ENCODE results near the gene NSFL1C. TPM values are rescaled to one million over a fixed set of nuclear protein-coding genes. Genes with fewer than 3 reads are reported as not detected.

The NSFL1C gene
- polyA plus RNA-seq, 1 of the 3 experiments (the other 2 are of a cell fraction) = 45.9 TPM

DNA sequence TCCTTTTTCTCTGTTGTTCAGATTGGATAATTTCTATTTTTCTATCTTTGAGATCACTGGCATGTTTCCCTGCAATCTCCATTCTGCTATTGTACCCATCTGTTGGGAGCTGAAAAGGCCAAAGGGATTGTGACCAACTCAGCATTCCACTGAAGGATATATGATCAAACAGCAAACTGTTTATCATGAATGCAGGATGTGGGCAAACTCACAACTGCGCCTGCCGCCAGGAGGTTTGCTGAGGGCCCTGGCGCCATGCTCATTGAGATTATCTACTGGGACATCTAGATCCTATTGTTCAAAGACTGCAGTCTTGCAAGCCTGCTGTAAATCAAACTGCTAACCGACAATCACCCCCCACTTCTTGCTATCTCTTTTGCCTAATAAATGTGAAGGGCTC lies 69.9 kb downstream of the NSFL1C start (continued):
- no peak for TF ChIP-seq NRF1 (IDR thresholded peaks at IDR 0.05; ENCODE audit: low read depth, low read length)
- TF ChIP-seq FOXM1 (IDR thresholded peaks at IDR 0.05; ENCODE audit: low read depth) = no peak
- no peak for TF ChIP-seq NFIC (IDR thresholded peaks at IDR 0.05; ENCODE audit: borderline replicate concordance)
- TF ChIP-seq ELF1 (IDR thresholded peaks at IDR 0.05) = no peak
- TF ChIP-seq, protein P1, sequence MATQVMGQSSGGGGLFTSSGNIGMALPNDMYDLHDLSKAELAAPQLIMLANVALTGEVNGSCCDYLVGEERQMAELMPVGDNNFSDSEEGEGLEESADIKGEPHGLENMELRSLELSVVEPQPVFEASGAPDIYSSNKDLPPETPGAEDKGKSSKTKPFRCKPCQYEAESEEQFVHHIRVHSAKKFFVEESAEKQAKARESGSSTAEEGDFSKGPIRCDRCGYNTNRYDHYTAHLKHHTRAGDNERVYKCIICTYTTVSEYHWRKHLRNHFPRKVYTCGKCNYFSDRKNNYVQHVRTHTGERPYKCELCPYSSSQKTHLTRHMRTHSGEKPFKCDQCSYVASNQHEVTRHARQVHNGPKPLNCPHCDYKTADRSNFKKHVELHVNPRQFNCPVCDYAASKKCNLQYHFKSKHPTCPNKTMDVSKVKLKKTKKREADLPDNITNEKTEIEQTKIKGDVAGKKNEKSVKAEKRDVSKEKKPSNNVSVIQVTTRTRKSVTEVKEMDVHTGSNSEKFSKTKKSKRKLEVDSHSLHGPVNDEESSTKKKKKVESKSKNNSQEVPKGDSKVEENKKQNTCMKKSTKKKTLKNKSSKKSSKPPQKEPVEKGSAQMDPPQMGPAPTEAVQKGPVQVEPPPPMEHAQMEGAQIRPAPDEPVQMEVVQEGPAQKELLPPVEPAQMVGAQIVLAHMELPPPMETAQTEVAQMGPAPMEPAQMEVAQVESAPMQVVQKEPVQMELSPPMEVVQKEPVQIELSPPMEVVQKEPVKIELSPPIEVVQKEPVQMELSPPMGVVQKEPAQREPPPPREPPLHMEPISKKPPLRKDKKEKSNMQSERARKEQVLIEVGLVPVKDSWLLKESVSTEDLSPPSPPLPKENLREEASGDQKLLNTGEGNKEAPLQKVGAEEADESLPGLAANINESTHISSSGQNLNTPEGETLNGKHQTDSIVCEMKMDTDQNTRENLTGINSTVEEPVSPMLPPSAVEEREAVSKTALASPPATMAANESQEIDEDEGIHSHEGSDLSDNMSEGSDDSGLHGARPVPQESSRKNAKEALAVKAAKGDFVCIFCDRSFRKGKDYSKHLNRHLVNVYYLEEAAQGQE (IDR thresholded peaks at IDR 0.05; ENCODE audit: low read depth, low read length) = no peak
- TF ChIP-seq YY1 (IDR thresholded peaks at IDR 0.05; ENCODE audit: low read depth) = no peak
- TF ChIP-seq, protein P2, sequence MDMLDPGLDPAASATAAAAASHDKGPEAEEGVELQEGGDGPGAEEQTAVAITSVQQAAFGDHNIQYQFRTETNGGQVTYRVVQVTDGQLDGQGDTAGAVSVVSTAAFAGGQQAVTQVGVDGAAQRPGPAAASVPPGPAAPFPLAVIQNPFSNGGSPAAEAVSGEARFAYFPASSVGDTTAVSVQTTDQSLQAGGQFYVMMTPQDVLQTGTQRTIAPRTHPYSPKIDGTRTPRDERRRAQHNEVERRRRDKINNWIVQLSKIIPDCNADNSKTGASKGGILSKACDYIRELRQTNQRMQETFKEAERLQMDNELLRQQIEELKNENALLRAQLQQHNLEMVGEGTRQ (IDR thresholded peaks at IDR 0.05; ENCODE audit: borderline replicate concordance, low read depth, low read length) = no peak
- TF ChIP-seq RXRA (IDR thresholded peaks at IDR 0.05; ENCODE audit: borderline replicate concordance, low read depth) = no peak
- no peak for TF ChIP-seq CHD2 (IDR thresholded peaks at IDR 0.05; ENCODE audit: low read length, partially characterized antibody)
- no peak for TF ChIP-seq RCOR1 (IDR thresholded peaks at IDR 0.05; ENCODE audit: low read length)
- TF ChIP-seq TCF12 (IDR thresholded peaks at IDR 0.05) = peak; percentile 16; the same call in 1 of the 2 replicates
- TF ChIP-seq JUND (IDR thresholded peaks at IDR 0.05) = no peak

DNA sequence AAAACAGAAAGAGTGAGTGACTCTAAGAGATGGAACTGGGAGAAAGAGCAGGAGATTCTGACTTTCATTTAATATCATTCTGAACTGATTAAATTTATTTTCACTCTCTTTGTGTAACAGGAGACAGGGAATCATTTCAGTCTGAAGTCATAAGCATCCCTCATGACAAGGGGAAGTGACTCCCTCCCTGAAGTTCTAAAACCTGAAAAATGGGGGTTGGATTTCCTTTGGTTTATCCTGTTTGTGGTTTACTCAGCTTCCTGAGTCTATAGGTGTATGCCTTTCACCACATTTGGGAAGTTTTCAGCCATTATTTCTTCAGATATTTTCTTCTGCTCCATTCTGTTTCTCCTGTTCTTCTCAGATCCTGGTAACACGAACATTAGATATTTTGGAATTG lies 70.4 kb downstream of the NSFL1C start:
- Histone ChIP-seq H2AFZ (ENCODE audit: low read depth) (peak overlapping the region; percentile 66; the same call in 1 of the 2 replicates), H3K4me1 (ENCODE audit: control insufficient read depth in 1 of 2, insufficient read depth in 2 of 2, low read depth in 1 of 2, low read length in 1 of 2) (peaks cover 17 to 22% of the 10 kb centered on the region in 2 experiments; a peak in 3 of 4 replicates)

More for the DNA sequence above, 70.4 kb downstream of the NSFL1C start:
- no peak overlapping the region for H3K4me3 ChIP-seq (ENCODE audit: low read depth in 2 of 2, low read length in 1 of 2)
- TF ChIP-seq, protein P3, sequence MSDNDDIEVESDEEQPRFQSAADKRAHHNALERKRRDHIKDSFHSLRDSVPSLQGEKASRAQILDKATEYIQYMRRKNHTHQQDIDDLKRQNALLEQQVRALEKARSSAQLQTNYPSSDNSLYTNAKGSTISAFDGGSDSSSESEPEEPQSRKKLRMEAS (IDR thresholded peaks at IDR 0.05; ENCODE audit: low read depth) = no peak
- no peak for TF ChIP-seq POLR2AphosphoS5 (IDR thresholded peaks at IDR 0.05; ENCODE audit: low read depth, low read length)
- TF ChIP-seq, protein P4, sequence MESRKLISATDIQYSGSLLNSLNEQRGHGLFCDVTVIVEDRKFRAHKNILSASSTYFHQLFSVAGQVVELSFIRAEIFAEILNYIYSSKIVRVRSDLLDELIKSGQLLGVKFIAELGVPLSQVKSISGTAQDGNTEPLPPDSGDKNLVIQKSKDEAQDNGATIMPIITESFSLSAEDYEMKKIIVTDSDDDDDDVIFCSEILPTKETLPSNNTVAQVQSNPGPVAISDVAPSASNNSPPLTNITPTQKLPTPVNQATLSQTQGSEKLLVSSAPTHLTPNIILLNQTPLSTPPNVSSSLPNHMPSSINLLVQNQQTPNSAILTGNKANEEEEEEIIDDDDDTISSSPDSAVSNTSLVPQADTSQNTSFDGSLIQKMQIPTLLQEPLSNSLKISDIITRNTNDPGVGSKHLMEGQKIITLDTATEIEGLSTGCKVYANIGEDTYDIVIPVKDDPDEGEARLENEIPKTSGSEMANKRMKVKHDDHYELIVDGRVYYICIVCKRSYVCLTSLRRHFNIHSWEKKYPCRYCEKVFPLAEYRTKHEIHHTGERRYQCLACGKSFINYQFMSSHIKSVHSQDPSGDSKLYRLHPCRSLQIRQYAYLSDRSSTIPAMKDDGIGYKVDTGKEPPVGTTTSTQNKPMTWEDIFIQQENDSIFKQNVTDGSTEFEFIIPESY (IDR thresholded peaks at IDR 0.05; ENCODE audit: borderline replicate concordance, low read depth) = no peak
- TF ChIP-seq, protein P2 (IDR thresholded peaks at IDR 0.05; ENCODE audit: borderline replicate concordance, low read depth, low read length) = no peak
- TF ChIP-seq ELF1 (IDR thresholded peaks at IDR 0.05) = no peak
- no peak for TF ChIP-seq RCOR1 (IDR thresholded peaks at IDR 0.05; ENCODE audit: low read length)
- no peak for TF ChIP-seq RXRA (IDR thresholded peaks at IDR 0.05; ENCODE audit: borderline replicate concordance, low read depth)
- TF ChIP-seq MXI1 (IDR thresholded peaks at IDR 0.05; ENCODE audit: low read depth, low read length) = no peak
- TF ChIP-seq TEAD4 (IDR thresholded peaks at IDR 0.05; ENCODE audit: borderline replicate concordance, insufficient read depth) = no peak
- TF ChIP-seq, protein P5, sequence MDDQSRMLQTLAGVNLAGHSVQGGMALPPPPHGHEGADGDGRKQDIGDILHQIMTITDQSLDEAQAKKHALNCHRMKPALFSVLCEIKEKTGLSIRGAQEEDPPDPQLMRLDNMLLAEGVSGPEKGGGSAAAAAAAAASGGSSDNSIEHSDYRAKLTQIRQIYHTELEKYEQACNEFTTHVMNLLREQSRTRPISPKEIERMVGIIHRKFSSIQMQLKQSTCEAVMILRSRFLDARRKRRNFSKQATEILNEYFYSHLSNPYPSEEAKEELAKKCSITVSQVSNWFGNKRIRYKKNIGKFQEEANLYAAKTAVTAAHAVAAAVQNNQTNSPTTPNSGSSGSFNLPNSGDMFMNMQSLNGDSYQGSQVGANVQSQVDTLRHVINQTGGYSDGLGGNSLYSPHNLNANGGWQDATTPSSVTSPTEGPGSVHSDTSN (IDR thresholded peaks at IDR 0.05) = no peak
- TF ChIP-seq EZH2phosphoT487 (IDR thresholded peaks at IDR 0.05; ENCODE audit: borderline replicate concordance, low read depth) = no peak
- TF ChIP-seq NRF1 (IDR thresholded peaks at IDR 0.05; ENCODE audit: low read depth, low read length) = no peak
- TF ChIP-seq TCF12 (IDR thresholded peaks at IDR 0.05) = no peak
- TF ChIP-seq MEF2A (IDR thresholded peaks at IDR 0.05; ENCODE audit: borderline replicate concordance, low read depth) = no peak
- TF ChIP-seq GATA2 (CRISPR knock-in tag; IDR thresholded peaks at IDR 0.05) = no peak
- no peak for TF ChIP-seq RAD21 (IDR thresholded peaks at IDR 0.05; ENCODE audit: low read length)
- CTCF ChIA-PET = interaction anchor here (2.1 to 2.3 kb wide), 2 partner anchors 41 to 71 kb away, joined by 7 to 12 read pairs; partner anchors contain the start of gene NSFL1C
- peaks cover 19% of the 10 kb centered on the region for H3K79me2 ChIP-seq (ENCODE audit: insufficient read depth)
- H3F3A ChIP-seq (replicated peaks; ENCODE audit: insufficient read depth) = peaks cover 7% of the 10 kb centered on the region
- peaks cover 9% of the 10 kb centered on the region for H4K20me1 ChIP-seq (ENCODE audit: insufficient read depth)
- no peaks in the 10 kb centered on the region for H3K27me3 ChIP-seq (ENCODE audit: insufficient read depth)
- H3K36me3 ChIP-seq (replicated peaks in 1 of 2; ENCODE audit: control insufficient read depth in 1 of 2, insufficient read depth in 2 of 2, low read length in 1 of 2) = no peaks in the 10 kb centered on the region
- no peak overlapping the region for H3K4me2 ChIP-seq
- H3K27ac ChIP-seq (ENCODE audit: low read depth in 2 of 2, low read length in 1 of 2) = peak overlapping the region; percentile 9 to 42; a peak in 3 of 4 replicates
- H3K9me2 ChIP-seq = no peaks in the 10 kb centered on the region
- H3K9me3 ChIP-seq = no peaks in the 10 kb centered on the region
- 48% methylated on average over 1 of the region's 1 CpG for WGBS (ENCODE audit: low lambda C conversion rate)
- DNase-seq = no peak
- POLR2A ChIA-PET = no interaction called here
- H3K9ac ChIP-seq = no peak overlapping the region
